Anterior cingulate cortex (tissue), 58 donors: Measurements from ENCODE around the gene ZSWIM4.

ENCODE experiments used
- DNase-seq, 58 donors: peaks; one replicate each; lab custom pipeline; 2025; lab: John Stamatoyannopoulos, UW

ZSWIM4 gene

GRCh38 chr19:13830741-13831536 lies 35.7 kb downstream of the ZSWIM4 start:
- DNase-seq: no peak

DNA sequence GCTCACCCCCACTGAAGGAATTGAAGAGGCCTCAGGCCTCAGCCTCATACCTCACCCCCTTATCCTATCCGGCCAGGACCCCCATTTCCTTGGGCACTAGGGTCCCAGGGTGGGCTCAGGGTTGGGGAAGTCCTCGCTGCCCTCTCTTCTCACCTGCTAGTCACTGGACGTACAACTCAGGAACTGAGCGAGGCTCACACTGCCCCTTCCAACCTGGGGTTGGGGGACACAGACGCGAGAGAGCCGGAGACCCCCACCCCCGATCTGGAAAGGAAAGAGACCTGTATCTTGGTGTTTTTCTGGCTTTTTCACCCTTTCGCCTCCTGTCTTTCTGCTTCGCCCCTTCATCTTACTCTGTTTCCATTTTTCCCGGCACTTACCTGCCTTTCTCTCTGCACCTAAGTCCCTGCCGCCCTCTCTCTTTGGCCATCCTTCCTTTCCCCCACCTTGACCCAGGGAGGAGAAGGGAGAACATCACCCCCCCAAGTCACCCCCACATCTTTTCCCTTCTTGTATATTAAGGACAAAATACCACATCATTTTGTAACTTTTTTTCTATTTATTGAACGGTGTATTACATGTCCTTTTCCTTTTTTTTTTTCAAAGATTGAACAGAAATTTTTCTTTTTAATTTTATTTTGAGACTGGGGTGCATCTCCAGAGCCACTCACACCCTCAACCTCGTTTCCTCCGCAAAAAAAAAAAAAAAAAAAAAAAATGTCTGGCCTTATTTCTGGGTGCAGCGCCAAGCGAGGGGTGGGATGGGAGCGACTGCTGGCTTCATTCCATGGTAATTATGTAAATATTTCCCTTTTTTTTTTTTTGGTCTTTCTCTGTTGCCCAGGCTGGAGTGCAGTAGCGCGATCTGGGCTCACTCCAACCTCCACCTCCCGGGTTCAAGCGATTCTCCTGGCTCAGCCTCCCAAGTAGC lies 36.6 kb downstream of the ZSWIM4 start:
- no peak for DNase-seq

- DNase-seq: peak in 55 of 58 donors; percentile 13 to 94 (median 76)
These were observed 38.3 kb downstream of the ZSWIM4 start for GRCh38 chr19:13833330-13834243.

- no peak for DNase-seq
These were observed 39.2 kb downstream of the ZSWIM4 start for GRCh38 chr19:13834244-13835069.

GRCh38 chr19:13835791-13836723 lies 40.8 kb downstream of the ZSWIM4 start:
- no peak for DNase-seq

- DNase-seq: no peak
These were observed 43.3 kb downstream of the ZSWIM4 start for GRCh38 chr19:13838435-13839129.

DNA sequence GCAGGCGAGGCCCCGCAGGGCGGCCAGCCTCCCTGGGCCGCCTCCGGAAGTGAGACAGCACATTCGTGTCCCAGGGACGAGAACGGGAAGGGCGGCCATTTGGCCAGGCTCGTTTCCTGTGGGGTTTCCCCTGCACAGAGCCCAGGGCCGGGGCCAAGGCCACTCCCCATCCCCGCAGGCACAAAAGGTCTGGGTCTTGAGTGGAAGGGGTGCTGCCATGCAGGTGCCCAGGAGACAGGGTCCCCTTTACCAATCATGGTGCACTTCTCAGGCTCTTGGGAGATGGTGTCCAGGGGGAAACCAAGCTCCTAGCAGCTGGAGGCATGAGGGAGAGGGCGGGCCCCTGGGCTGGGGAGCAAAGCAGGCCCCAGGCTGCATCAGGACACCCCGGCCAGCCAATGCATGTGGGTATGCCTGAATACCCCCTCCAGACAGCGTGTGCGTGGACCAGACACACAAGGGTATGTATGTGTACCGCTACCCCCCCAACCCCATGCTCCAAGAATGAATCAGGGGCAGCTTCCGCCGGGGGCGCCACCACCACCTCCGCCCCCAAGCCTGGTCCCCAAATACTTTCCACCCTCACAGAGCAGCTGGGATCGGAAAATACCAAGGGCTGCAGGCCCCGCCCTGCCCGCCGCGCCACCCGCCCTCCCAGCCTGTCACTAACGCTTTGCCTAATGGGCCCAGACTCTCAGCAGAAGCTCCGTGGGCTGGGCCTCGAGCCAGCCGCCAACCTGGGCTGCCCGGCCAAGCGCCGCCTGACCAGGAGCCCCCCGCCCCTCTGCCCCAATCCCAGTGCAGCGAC lies 44.1 kb downstream of the ZSWIM4 start:
- peak in 43 of 58 donors; percentile 11 to 66 (median 32) for DNase-seq

DNA sequence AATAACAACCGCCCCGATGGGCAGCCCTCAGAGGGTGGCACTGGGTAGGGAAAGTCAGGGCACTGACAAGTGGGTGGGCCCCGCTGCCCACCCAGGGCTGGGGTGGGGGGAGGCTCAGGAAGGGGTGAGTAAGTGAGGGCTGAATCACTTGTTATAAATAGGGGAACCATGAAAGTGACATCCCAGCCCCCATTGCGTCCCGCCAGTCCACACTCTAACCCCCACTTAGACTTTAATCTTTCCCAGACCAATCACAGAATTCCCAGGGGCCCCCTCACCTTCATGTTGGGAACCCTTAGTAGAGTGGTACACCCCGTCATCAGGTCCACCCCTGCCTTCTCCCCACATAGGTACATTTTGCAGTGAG lies 44.7 kb downstream of the ZSWIM4 start:
- no peak for DNase-seq

- no peak for DNase-seq
These were observed 45.3 kb downstream of the ZSWIM4 start for GRCh38 chr19:13840305-13841085.

DNA sequence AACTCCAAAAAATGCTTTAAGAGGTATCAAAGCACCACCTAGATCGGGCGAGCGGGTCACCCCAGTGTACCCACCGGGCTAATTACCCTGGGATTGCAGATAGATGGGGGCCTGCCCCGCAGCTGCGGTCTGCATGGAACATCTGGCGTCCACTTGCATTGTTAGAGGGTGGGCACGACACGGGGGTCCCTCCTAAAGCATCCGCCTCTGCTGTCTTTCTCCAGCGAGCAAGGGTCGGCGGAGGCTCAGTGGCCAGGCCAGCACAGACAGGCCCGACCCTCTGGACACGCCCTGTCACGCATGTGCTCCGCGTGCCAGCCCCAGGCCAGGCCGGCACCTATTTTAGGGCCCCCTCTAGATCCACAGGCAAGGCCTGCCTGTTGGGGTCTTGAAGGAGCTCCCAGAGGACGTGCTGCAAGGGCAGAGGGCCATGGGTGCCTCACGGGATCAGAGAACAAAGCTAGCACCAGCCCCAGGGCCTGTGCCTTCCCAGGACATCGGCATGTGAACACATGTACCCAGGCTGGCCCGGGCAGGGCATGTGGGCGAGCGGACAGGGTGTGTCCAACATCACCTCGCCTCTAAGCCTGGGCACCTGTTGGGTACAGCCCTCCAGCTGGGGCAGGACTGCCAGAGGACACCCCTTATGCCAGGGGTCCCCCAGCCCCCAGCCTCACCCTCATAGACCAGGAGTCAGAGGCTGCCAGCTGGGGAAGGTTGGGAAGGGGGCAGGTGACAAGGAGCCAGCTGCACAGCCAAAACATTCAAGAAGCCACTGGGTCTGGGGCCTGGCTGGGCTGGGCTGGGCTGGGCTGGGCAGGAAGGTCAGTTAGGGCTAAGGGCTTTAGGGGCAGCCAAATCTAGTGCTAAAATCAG lies 46.1 kb downstream of the ZSWIM4 start:
- peak in 2 of 58 donors; percentile 5 to 15 for DNase-seq

- DNase-seq: no peak
These were observed 46.7 kb downstream of the ZSWIM4 start for GRCh38 chr19:13841962-13842290.

- DNase-seq: peak in 40 of 58 donors; percentile 15 to 64 (median 40)
These were observed 47.3 kb downstream of the ZSWIM4 start for GRCh38 chr19:13842291-13843103.

GRCh38 chr19:13843104-13843921 lies 48.1 kb downstream of the ZSWIM4 start:
- DNase-seq: peak in 3 of 58 donors; percentile 12 to 35 (median 23)
